ENCODE data around the gene LBHD1.
"Not testable (repeated sequence)": the region's sequence is repeated elsewhere in the genome, so short reads cannot be mapped to it uniquely, and the experiment has no call there.

Gene LBHD1

DNA sequence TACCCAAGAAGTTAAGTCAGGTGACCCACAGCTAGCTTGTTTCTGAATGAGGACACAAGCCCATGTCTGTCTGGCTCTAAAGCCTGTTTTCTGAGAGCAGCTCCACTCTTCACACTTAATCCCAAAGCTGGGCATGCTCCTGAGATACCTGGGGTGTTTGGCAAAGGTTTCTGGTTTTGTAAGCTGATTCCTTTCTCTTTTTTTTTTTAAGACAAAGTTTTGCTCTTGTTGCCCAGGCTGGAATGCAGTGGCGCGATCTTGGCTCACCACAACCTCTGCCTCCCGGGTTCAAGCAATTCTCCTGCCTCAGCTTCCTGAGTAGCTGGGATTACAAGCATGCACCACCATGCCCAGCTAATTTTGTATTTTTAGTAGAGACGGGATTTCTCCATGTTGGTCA, 21.6 kb upstream of the LBHD1 start:
- DNase-seq: not testable (repeated sequence)

DNA sequence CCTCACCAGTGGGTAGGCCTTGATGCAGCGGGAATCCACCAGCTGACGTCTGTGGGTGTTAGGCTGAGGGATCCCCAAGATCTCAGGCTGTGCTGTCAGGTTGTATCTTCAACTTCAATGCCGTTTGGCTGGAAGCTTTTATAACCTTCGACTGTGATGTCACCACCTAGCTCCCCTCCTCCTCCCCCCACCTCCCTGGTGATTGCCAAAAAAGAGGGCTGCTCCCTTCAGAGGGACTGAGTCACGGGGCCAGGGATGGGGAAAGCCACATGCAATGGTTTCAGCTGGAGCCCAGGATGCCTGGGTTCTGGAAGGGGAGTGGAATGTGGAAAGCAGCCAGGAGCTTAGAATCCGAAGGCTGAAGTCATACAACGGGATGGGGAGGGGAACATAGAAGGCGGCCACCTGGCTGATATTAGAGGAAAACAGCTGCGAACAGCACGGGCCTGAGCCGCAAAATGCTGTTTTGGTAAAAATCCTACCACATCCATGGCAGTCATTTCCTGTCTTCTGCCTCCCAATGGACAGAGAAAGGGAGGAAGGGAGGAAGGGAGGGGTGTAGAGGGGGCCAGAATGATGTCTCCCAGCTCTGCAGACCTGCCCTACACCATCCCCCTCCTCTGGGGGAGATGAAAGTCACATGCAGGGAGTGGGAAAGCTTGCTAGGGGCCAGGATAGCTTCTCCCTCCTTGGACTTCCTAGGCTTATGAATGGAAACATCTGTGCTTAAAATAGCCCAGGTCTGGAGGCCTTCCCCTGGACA, 17.5 kb upstream of the LBHD1 start, which contains the start of gene LRRN4CL:
TSS of gene LRRN4CL (minus strand) at position 110 of the 763 bp plus-strand sequence. CDS start 1,022 bp downstream, outside the sequence.
- no peak for DNase-seq

GRCh38 chr11:62688491-62688890, 16.4 kb upstream of the LBHD1 start:
- no peak for DNase-seq

- no peak for DNase-seq
Observed at GRCh38 chr11:62687508-62688396, 15.7 kb upstream of the LBHD1 start.

DNA sequence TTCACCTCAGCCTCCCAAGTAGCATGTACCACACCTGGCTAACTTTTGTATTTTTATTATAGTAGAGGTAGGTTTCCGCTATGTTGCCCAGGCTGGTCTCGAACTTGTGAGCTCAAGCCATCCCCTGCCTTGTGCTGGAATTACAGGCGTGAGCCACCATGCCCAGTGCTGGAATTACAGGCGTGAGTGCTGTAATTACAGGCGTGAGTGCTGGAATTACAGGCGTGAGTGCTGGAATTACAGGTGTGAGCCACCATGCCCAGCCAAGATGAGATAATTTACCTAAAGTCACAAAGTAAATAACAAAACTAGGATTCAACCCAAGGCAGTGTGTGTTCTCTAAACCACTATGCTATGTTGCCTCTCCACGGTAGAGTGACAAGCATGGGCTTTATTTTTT, 10.5 kb upstream of the LBHD1 start:
- DNase-seq: no peak

DNA sequence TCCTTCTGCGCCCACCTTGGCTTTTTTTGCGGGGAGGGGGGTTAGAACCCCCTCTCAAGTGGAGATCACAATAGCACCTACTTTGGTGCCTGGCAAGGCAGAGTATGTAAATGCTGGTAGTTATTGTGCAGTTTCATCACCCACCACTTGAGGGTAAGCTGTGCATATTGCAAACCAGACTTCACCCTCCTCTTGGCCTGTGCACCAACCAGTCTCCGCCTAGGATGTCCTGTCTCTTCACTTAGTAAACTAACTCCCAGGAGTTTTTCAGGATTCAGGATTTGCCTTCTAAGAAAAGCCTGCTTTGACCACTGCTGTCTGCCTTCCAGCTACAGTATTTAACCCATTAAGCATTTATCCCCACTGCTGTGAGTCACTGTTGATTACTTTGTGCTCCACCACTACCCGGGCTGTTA, 8.8 kb upstream of the LBHD1 start:
- peak; percentile 67 to 71 for DNase-seq

DNA sequence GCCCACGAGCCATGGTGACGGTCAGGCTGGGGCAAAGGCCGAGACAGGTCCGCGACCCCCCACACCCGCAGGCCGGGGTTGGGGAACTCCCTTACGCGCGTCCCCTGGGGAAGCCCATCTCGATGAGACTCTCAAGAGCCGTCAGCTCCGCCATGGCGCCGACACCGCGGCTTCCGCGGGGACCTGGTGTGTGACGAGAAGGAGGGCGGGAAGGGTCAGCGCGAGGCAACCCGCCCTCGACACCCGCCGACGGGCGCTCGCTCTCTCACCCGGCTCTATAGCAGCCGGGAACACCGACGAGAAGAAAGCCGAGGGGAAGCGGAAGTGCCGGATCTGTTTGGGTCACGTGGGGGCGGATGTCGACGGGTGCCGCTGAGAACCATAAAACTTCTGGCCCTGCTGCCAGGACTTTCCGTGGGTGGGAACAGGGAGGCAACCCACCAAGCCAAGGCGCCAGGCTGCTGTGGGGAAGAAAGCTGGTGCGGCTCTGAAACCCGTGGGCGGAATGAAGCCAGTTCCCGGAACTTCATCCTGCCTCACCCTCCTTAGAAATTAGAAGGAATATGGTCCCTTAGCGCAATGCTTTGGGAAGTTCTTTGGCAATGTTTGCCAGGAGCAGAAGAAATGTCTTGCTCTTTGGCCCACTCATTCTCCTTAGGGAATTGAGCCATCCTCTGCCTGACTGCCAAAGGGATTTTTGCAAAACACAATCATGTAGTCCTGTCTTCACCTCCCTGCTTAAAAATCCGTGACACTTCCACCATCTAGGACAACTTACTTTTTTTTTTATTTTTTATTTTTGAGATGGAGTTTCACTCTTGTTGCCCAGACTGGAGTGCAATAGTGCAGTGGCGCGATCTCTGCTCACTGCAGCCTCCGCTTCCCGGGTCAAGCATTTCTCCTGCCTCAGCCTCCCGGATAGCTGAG, 7.0 kb upstream of the LBHD1 start, which contains the start of gene UBXN1:
TSS of gene UBXN1 (minus strand) at position 304 of the 927 bp plus-strand sequence. CDS start at position 154, 150 bp downstream.
- peak; percentile 97 to 99 for DNase-seq

- DNase-seq: no peak
Observed at GRCh38 chr11:62678433-62678769, 6.3 kb upstream of the LBHD1 start.

GRCh38 chr11:62677714-62678113, 5.6 kb upstream of the LBHD1 start:
- DNase-seq: no peak

GRCh38 chr11:62677156-62677555, 5.1 kb upstream of the LBHD1 start:
- no peak for DNase-seq

DNA sequence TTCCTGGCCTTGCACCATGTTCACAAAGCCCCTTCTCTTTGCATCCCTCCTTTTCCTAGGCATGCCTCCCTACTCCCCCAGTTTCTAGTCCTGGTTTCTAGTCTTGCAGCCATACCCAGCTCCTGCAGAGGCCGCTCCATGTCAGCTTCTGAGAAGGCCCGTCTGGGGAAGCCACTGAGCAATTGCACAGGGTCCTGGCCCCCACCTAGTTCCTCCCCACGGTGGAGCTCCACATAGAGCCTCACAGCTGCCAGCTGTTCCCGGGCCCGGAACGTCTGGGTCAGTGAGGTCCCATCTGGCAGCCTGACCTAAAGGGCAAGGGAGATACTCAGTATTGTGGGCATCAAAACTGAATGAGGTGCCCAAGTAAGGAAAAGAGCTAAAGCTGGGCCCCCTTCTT, 4.6 kb upstream of the LBHD1 start:
- no peak for DNase-seq

GRCh38 chr11:62675415-62675814, 3.3 kb upstream of the LBHD1 start:
- not testable (repeated sequence) for DNase-seq

GRCh38 chr11:62673196-62673525, 1.1 kb upstream of the LBHD1 start:
- DNase-seq: no peak

DNA sequence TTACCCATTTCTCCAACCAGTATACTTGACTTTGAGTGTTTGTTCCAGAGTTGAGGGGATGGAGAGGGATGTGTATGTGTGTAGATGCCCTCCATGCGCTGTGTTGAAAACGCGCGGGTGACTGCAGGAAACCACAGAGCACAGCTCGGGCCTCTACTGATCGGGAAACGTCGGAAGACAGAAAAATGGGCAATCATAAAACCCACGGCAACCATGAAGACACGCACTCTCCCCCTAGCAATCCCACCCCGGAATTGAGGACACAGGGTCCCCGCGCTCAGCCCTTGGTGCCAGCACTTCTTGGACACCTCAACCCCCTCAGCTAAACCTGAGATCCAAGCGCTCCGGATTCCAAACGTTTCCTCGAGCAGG, 845 bp downstream of the LBHD1 start:
- DNase-seq: peak; percentile 40 to 42

DNA sequence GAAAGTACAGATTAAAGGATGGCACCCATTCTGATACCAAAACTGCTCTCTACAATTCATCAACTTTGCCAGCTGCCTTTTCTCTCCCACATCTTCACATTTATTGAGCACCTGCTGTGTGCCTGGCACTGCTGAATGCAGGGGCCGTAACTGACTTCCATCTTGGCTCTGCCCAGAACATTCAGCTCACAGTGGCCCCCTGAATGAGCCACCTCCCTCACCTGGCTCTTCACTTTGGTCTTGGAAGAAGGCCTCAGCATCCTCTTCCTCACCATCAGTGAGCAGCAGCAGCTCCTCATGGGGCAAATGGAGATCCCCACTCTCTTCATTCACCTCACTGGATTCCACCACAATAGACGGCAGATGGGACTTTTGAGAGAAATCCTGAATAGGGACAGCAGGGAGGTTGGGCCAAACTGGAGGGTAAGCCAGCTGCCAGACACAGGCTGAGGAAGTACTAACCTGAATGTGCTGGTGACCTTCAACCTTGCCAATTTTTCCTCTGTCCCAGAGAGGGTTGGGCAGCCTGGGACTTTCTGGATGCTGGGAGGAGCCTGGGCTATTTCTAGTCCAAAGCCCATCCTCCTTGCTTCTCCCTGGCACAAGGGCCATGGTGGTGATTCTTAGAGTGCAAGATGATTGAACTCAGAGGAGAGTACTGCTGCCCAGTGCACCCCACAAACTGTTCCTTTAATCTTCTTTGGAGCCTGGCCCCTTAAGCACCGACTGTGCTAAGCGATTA, 2.5 kb downstream of the LBHD1 start:
- no peak for DNase-seq

DNA sequence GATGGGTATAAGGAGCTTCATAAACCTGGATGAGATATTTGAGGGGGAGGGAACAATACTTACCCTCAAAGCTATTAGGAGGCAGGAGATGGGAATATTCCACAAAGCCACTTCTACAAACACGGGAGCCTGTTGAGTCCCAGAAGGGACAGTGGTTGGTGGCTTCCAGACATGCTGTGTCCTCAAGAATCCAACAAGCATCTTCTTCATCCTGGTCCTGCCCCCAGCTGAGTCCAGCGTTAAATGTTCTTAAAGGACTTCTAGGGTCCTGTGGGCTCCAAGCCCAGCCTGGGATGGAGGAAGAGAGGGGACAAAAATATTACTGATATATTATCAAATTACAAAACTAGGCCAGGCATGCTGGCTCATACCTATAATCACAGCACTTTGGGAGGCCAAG, 4.6 kb downstream of the LBHD1 start:
- DNase-seq: no peak

- DNase-seq: no peak
Observed at GRCh38 chr11:62666259-62666926, 5.7 kb downstream of the LBHD1 start.

DNA sequence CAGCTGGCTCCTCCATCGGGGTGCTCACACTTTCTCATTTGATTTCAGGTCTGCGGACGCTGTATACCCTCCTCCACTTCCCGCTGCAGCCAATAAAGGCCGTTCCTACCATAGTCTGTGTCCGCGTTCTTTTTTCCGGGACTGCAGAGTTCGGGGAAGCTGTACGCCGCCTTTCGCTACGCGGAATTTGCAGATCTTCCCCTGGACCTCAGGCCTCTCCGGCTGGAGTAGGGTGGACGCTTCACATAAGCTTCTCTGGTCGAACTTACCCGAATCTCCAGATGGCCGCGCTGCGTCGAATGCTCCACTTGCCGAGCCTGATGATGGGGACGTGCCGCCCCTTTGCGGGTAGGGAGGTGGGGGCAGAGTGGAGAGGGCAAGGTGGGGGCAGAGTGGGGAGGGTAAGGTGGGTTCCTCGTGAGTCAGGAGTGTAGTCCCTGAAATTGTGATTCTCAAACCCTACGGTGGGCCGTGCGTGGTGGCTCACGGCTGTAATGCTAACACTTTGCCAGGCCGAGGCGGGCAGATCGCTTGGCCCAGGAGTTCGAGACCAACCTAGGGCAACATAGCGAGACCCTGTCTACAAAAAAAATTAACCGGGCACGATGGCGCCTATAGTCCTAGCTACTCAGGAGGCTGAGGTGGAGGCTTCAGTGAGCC, 6.3 kb downstream of the LBHD1 start:
- DNase-seq: peak; percentile 51 to 65

GRCh38 chr11:62665075-62665598, 6.9 kb downstream of the LBHD1 start, which contains the start of the genes C11orf98 and CSKMT:
Gene C11orf98 (minus strand): TSS chr11:62665210. CDS start chr11:62665169, 41 bp downstream.
Gene CSKMT (plus strand): TSS chr11:62665312. CDS start chr11:62665880, 568 bp downstream.
- peak; percentile 95 to 96 for DNase-seq

GRCh38 chr11:62664405-62665074, 7.5 kb downstream of the LBHD1 start:
- DNase-seq: no peak

All from inflammatory macrophage (primary cell).